ENCODE data around the gene KIF5B. TPM values are rescaled to one million over a fixed set of nuclear protein-coding genes. Genes with fewer than 3 reads are reported as not detected.

KIF5B gene
- total and polyA plus RNA-seq, 4 donors, result 12.2 to 42.0 (median 22.9) TPM

GRCh38 chr10:32049113-32049512, 7.1 kb downstream of the KIF5B start (continued):
- TF ChIP-seq JUND (IDR thresholded peaks at IDR 0.05) (no peak), FOXA1 (IDR thresholded peaks at IDR 0.05) (no peak), YY1 (IDR thresholded peaks at IDR 0.05) (no peak), FOXA2 (IDR thresholded peaks at IDR 0.05) (no peak)
- TF ChIP-seq, protein P1, sequence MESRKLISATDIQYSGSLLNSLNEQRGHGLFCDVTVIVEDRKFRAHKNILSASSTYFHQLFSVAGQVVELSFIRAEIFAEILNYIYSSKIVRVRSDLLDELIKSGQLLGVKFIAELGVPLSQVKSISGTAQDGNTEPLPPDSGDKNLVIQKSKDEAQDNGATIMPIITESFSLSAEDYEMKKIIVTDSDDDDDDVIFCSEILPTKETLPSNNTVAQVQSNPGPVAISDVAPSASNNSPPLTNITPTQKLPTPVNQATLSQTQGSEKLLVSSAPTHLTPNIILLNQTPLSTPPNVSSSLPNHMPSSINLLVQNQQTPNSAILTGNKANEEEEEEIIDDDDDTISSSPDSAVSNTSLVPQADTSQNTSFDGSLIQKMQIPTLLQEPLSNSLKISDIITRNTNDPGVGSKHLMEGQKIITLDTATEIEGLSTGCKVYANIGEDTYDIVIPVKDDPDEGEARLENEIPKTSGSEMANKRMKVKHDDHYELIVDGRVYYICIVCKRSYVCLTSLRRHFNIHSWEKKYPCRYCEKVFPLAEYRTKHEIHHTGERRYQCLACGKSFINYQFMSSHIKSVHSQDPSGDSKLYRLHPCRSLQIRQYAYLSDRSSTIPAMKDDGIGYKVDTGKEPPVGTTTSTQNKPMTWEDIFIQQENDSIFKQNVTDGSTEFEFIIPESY (IDR thresholded peaks at IDR 0.05), result no peak
- TF ChIP-seq, protein P2, sequence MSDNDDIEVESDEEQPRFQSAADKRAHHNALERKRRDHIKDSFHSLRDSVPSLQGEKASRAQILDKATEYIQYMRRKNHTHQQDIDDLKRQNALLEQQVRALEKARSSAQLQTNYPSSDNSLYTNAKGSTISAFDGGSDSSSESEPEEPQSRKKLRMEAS (IDR thresholded peaks at IDR 0.05), result no peak

DNA sequence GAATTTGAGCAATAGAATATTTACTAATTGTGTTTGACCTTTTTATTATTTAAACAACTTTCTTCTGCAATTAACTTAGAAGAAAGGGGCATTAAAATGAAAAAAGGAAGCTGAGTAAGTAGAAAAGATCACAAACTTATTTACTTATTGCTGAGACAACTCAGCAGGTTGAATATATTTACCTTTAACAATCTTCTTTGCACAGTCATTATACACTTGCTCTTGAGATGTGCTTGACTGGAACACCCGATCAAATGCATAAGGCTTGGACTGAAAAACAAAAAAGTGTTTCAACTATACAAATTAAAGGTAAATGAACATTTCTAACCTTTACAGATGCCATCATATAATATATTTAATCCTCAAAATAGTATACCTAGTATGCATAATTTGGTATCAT, 7.9 kb downstream of the KIF5B start:
- no peaks in the 10 kb centered on the region for H3K27me3 ChIP-seq (ENCODE audit: control insufficient read depth in 4 of 4, insufficient read depth in 4 of 4, low read length in 3 of 4)
- H3K4me1 ChIP-seq (ENCODE audit: control insufficient read depth in 4 of 4, insufficient read depth in 4 of 4, low read length in 3 of 4), result peaks cover 3 to 18% (median 8%) of the 10 kb centered on the region in 4 donors
- H3K9ac ChIP-seq (ENCODE audit: low read depth in 1 of 2, low read length in 2 of 2), result no peak overlapping the region
- TF ChIP-seq FOXA1 (IDR thresholded peaks at IDR 0.05) (no peak), TAF1 (conservative IDR thresholded peaks at IDR 0.05) (no peak), HNF4G (IDR thresholded peaks at IDR 0.05) (no peak), FOXA2 (IDR thresholded peaks at IDR 0.05) (no peak), CTCF (IDR thresholded peaks at IDR 0.05; ENCODE audit: low read depth, low read length, missing input control) (no peak), SP1 (IDR thresholded peaks at IDR 0.05) (no peak), EGR1 (IDR thresholded peaks at IDR 0.05; ENCODE audit: low read depth in 2 of 2) (no peak), NR2F2 (IDR thresholded peaks at IDR 0.05) (no peak), RXRA (IDR thresholded peaks at IDR 0.05) (no peak), YY1 (IDR thresholded peaks at IDR 0.05) (no peak), ATF3 (IDR thresholded peaks at IDR 0.05) (no peak), GABPA (IDR thresholded peaks at IDR 0.05 in 1 of 2, conservative IDR thresholded peaks at IDR 0.05 in 1 of 2) (no peak), HNF4A (conservative IDR thresholded peaks at IDR 0.05) (no peak)
- TF ChIP-seq, protein P3, sequence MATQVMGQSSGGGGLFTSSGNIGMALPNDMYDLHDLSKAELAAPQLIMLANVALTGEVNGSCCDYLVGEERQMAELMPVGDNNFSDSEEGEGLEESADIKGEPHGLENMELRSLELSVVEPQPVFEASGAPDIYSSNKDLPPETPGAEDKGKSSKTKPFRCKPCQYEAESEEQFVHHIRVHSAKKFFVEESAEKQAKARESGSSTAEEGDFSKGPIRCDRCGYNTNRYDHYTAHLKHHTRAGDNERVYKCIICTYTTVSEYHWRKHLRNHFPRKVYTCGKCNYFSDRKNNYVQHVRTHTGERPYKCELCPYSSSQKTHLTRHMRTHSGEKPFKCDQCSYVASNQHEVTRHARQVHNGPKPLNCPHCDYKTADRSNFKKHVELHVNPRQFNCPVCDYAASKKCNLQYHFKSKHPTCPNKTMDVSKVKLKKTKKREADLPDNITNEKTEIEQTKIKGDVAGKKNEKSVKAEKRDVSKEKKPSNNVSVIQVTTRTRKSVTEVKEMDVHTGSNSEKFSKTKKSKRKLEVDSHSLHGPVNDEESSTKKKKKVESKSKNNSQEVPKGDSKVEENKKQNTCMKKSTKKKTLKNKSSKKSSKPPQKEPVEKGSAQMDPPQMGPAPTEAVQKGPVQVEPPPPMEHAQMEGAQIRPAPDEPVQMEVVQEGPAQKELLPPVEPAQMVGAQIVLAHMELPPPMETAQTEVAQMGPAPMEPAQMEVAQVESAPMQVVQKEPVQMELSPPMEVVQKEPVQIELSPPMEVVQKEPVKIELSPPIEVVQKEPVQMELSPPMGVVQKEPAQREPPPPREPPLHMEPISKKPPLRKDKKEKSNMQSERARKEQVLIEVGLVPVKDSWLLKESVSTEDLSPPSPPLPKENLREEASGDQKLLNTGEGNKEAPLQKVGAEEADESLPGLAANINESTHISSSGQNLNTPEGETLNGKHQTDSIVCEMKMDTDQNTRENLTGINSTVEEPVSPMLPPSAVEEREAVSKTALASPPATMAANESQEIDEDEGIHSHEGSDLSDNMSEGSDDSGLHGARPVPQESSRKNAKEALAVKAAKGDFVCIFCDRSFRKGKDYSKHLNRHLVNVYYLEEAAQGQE (IDR thresholded peaks at IDR 0.05), result no peak
- TF ChIP-seq, protein P1 (IDR thresholded peaks at IDR 0.05), result no peak
- TF ChIP-seq, protein P2 (IDR thresholded peaks at IDR 0.05), result no peak
- no peak for DNase-seq (ENCODE audit: low spot score)
- H3K9me3 ChIP-seq (ENCODE audit: control insufficient read depth in 4 of 4, low read length in 3 of 4), result no peaks in the 10 kb centered on the region
- H3K36me3 ChIP-seq (ENCODE audit: control insufficient read depth in 4 of 4, insufficient read depth in 3 of 4, low read depth in 1 of 4, low read length in 3 of 4), result peaks cover 0 to 12% (median 8%) of the 10 kb centered on the region in 4 donors
- no peak overlapping the region for H3K27ac ChIP-seq (ENCODE audit: low read depth in 1 of 2, low read length in 2 of 2)
- no peak overlapping the region for H3K4me3 ChIP-seq (ENCODE audit: low read depth in 1 of 3, low read length in 3 of 3)
- WGBS, result 93% methylated on average over 1 of the region's 1 CpG

Data from liver (tissue), 9 donors.